DND-41 (cell line): ENCODE data around the gene EHF.

Experiments used
- ATAC-seq: fragments of 200-7000 bp; cut with Tn5 transposase; 3 replicates; pipeline ENCODE4 v1.9.1; 2021; ENCODE audit warnings: low read depth; ENCODE audit not compliant: insufficient read depth
- DNase-seq: peaks from one replicate; pipeline ENCODE4 v3.0.0-alpha.2; 2020
- H2AFZ ChIP-seq: 2 replicates; pipeline ENCODE4 v1.6.0; 2012; ENCODE audit warnings: low read depth, low read length
- H3K27ac ChIP-seq: 2 replicates; pipeline ENCODE4 v1.5.1; 2012; ENCODE audit warnings: low read length, inconsistent platforms
- H3K27me3 ChIP-seq: fragments of 200-600 bp; sonication (generic); 2 replicates; pipeline ENCODE4 v1.6.0; 2012; ENCODE audit warnings: low read length, mild to moderate bottlenecking, inconsistent platforms; ENCODE audit not compliant: insufficient read depth, poor library complexity
- H3K36me3 ChIP-seq: 2 replicates; pipeline ENCODE4 v1.5.1; 2012; ENCODE audit warnings: low read length, inconsistent platforms; ENCODE audit not compliant: insufficient read depth
- H3K4me1 ChIP-seq: 2 replicates; pipeline ENCODE4 v1.5.1; 2012; ENCODE audit warnings: mild to moderate bottlenecking, low read length; ENCODE audit not compliant: insufficient read depth
- H3K4me2 ChIP-seq: 2 replicates; pipeline ENCODE4 v1.6.0; 2012; ENCODE audit warnings: mild to moderate bottlenecking, moderate library complexity, low read length, inconsistent platforms; ENCODE audit not compliant: insufficient read depth
- H3K4me3 ChIP-seq, 2 experiments: fragments of 200-600 bp in 1 of 2; shearing (Covaris generic) in 1 of 2; 2 replicates each; pipeline ENCODE4 v1.5.1; 2012 to 2016; ENCODE audit warnings: inconsistent platforms in 2 of 2, low read length in 2 of 2, mild to moderate bottlenecking in 2 of 2, low read depth in 1 of 2, moderate library complexity in 1 of 2
- H3K79me2 ChIP-seq: 2 replicates; pipeline ENCODE4 v1.6.0; 2012; ENCODE audit warnings: low read length, inconsistent platforms; ENCODE audit not compliant: insufficient read depth
- H3K9ac ChIP-seq: 2 replicates; pipeline ENCODE4 v1.6.0; 2012; ENCODE audit warnings: low read depth, mild to moderate bottlenecking, inconsistent platforms, low read length, moderate library complexity
- H3K9me3 ChIP-seq: 2 replicates; pipeline ENCODE4 v1.5.1; 2012; ENCODE audit warnings: low read length, moderate library complexity, mild to moderate bottlenecking, inconsistent platforms; ENCODE audit not compliant: insufficient read depth, severe bottlenecking
- H4K20me1 ChIP-seq: 2 replicates; pipeline ENCODE4 v1.6.0; 2012; ENCODE audit warnings: low read length; ENCODE audit not compliant: insufficient read depth
- CTCF ChIP-seq: IDR thresholded peaks from 2 replicates; pipeline ENCODE4 v1.5.1; 2012; ENCODE audit warnings: borderline replicate concordance, low read length, moderate library complexity, mild to moderate bottlenecking; ENCODE audit not compliant: poor library complexity, severe bottlenecking; ENCODE audit errors: extremely low read depth
- EZH2 ChIP-seq: IDR thresholded peaks from 3 replicates; pipeline ENCODE4 v1.6.1; 2012; ENCODE audit warnings: borderline replicate concordance, low read depth, mild to moderate bottlenecking, moderate library complexity, low read length, inconsistent platforms; ENCODE audit not compliant: severe bottlenecking

Gene EHF

GRCh38 chr11:34640924-34641275, 20.0 kb downstream of the EHF start:
- Histone ChIP-seq H3K4me3 (no peak overlapping the region), H3K4me2 (no peak overlapping the region), H3K4me1 (no peaks in the 10 kb centered on the region), H3K27me3 (peaks cover 13% of the 10 kb centered on the region), H2AFZ (no peak overlapping the region), H3K9me3 (no peaks in the 10 kb centered on the region), H3K79me2 (no peaks in the 10 kb centered on the region), H4K20me1 (no peaks in the 10 kb centered on the region), H3K36me3 (no peaks in the 10 kb centered on the region), H3K27ac (no peak overlapping the region), H3K9ac (no peak overlapping the region)
- no peak for DNase-seq
- ATAC-seq, result no peak
- TF ChIP-seq CTCF, result no peak
- TF ChIP-seq EZH2, result no peak

GRCh38 chr11:34641456-34641855, 20.6 kb downstream of the EHF start:
- DNase-seq, result no peak
- no peak overlapping the region for H2AFZ ChIP-seq

GRCh38 chr11:34642001-34642554, 21.2 kb downstream of the EHF start:
- no peak overlapping the region for H3K4me2 ChIP-seq
- H2AFZ ChIP-seq, result no peak overlapping the region
- TF ChIP-seq CTCF (no peak), EZH2 (no peak)
- no peaks in the 10 kb centered on the region for H4K20me1 ChIP-seq
- ATAC-seq (no peak), DNase-seq (no peak)
- no peaks in the 10 kb centered on the region for H3K36me3 ChIP-seq
- peaks cover 13% of the 10 kb centered on the region for H3K27me3 ChIP-seq
- no peak overlapping the region for H3K27ac ChIP-seq
- H3K9me3 ChIP-seq, result no peaks in the 10 kb centered on the region
- H3K9ac ChIP-seq, result no peak overlapping the region
- H3K79me2 ChIP-seq, result no peaks in the 10 kb centered on the region
- H3K4me1 ChIP-seq, result no peaks in the 10 kb centered on the region
- no peak overlapping the region for H3K4me3 ChIP-seq

More at GRCh38 chr11:34641456-34641855, 20.6 kb downstream of the EHF start:
- H3K4me2 ChIP-seq, result no peak overlapping the region
- ATAC-seq, result no peak
- H3K4me3 ChIP-seq, result no peak overlapping the region
- H3K79me2 ChIP-seq, result no peaks in the 10 kb centered on the region
- no peaks in the 10 kb centered on the region for H3K9me3 ChIP-seq
- H3K9ac ChIP-seq, result no peak overlapping the region
- H3K4me1 ChIP-seq, result no peaks in the 10 kb centered on the region
- TF ChIP-seq CTCF (no peak), EZH2 (no peak)
- H3K27me3 ChIP-seq, result peaks cover 13% of the 10 kb centered on the region
- H3K27ac ChIP-seq, result no peak overlapping the region
- H4K20me1 ChIP-seq, result no peaks in the 10 kb centered on the region
- H3K36me3 ChIP-seq, result no peaks in the 10 kb centered on the region

DNA sequence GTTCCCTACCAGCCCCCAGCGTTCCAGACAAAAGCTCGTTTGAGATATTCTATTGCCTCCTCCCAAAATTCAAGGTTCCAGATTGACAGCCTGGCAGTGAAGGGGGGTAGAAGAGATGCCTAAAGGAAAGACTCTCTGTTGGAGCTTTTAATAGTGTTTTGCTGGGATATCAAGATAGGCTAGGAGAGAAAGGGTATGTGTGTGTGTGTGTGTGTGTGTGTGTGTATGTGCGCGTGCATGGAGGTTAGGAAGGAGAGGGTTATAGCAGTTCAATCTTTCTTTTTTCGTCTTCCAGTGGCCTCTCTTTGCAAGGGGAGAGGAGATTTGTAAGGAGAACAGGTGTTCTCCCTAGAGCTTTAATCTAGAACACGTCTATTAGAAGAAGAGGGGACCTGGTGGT, 22.0 kb downstream of the EHF start:
- Histone ChIP-seq H4K20me1 (no peaks in the 10 kb centered on the region), H3K27me3 (peaks cover 13% of the 10 kb centered on the region), H3K9me3 (no peaks in the 10 kb centered on the region), H3K36me3 (no peaks in the 10 kb centered on the region), H3K4me2 (no peak overlapping the region), H3K9ac (no peak overlapping the region), H3K4me3 (no peak overlapping the region), H2AFZ (no peak overlapping the region), H3K27ac (no peak overlapping the region), H3K79me2 (no peaks in the 10 kb centered on the region), H3K4me1 (no peaks in the 10 kb centered on the region)
- TF ChIP-seq CTCF, result no peak
- DNase-seq (no peak), ATAC-seq (no peak)
